ENCODE results near the gene ZNF677.

Gene ZNF677

DNA sequence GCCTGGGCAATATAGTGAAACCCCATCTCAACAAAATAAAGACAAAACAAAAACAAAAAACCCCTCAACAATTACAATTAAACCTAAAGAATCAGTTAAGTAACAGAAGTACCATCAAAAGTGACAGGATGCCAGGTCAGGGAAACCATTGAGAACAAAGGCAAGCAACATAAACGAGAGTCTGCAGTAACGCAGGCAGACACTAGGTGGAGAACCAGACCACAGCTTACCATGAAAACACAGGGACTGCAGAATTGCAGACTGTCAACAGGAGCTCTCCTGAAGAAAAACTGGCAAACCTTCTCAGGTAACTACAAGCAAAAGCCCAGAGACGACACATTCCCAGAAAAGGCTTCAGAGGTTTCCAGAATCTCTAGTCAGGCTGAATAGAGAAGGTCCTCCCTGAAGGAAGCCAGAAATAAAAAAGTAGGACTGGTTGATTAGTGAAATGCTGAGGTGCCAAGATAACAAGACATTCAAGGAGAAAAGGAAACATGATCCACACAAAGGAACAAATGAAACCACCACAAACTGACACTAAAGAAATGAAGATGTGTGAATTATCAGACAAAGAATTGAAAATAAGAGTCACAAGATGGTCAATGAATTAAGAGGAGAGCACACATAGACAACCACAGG, 59.3 kb downstream of the ZNF677 start:
- TF ChIP-seq, protein P1, sequence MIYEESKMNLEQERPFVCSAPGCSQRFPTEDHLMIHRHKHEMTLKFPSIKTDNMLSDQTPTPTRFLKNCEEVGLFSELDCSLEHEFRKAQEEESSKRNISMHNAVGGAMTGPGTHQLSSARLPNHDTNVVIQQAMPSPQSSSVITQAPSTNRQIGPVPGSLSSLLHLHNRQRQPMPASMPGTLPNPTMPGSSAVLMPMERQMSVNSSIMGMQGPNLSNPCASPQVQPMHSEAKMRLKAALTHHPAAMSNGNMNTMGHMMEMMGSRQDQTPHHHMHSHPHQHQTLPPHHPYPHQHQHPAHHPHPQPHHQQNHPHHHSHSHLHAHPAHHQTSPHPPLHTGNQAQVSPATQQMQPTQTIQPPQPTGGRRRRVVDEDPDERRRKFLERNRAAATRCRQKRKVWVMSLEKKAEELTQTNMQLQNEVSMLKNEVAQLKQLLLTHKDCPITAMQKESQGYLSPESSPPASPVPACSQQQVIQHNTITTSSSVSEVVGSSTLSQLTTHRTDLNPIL (CRISPR knock-in tag; IDR thresholded peaks at IDR 0.05; ENCODE audit: low read depth) = no peak
- no peak for TF ChIP-seq TOX (CRISPR knock-in tag; IDR thresholded peaks at IDR 0.05; ENCODE audit: borderline replicate concordance)
- no peak for TF ChIP-seq ZNF8 (CRISPR knock-in tag; IDR thresholded peaks at IDR 0.05)
- TF ChIP-seq PPARA (CRISPR knock-in tag; IDR thresholded peaks at IDR 0.05; ENCODE audit: borderline replicate concordance) = no peak
- TF ChIP-seq, protein P2, sequence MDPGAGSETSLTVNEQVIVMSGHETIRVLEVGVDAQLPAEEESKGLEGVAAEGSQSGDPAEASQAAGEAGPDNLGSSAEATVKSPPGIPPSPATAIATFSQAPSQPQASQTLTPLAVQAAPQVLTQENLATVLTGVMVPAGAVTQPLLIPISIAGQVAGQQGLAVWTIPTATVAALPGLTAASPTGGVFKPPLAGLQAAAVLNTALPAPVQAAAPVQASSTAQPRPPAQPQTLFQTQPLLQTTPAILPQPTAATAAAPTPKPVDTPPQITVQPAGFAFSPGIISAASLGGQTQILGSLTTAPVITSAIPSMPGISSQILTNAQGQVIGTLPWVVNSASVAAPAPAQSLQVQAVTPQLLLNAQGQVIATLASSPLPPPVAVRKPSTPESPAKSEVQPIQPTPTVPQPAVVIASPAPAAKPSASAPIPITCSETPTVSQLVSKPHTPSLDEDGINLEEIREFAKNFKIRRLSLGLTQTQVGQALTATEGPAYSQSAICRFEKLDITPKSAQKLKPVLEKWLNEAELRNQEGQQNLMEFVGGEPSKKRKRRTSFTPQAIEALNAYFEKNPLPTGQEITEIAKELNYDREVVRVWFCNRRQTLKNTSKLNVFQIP (CRISPR knock-in tag; IDR thresholded peaks at IDR 0.05; ENCODE audit: borderline replicate concordance, low read depth) = no peak
- no peak for TF ChIP-seq RARB (CRISPR knock-in tag; IDR thresholded peaks at IDR 0.05)
- TF ChIP-seq ZFP30 (CRISPR knock-in tag; IDR thresholded peaks at IDR 0.05) = no peak
- TF ChIP-seq ISL1 (CRISPR knock-in tag; IDR thresholded peaks at IDR 0.05) = no peak
- no peak for TF ChIP-seq ZFP3 (CRISPR knock-in tag; IDR thresholded peaks at IDR 0.05)
- TF ChIP-seq ZC3H10 (CRISPR knock-in tag; IDR thresholded peaks at IDR 0.05) = no peak
- TF ChIP-seq ZNF565 (CRISPR knock-in tag; conservative IDR thresholded peaks at IDR 0.05; ENCODE audit: low read depth) = no peak
- TF ChIP-seq, protein P3, sequence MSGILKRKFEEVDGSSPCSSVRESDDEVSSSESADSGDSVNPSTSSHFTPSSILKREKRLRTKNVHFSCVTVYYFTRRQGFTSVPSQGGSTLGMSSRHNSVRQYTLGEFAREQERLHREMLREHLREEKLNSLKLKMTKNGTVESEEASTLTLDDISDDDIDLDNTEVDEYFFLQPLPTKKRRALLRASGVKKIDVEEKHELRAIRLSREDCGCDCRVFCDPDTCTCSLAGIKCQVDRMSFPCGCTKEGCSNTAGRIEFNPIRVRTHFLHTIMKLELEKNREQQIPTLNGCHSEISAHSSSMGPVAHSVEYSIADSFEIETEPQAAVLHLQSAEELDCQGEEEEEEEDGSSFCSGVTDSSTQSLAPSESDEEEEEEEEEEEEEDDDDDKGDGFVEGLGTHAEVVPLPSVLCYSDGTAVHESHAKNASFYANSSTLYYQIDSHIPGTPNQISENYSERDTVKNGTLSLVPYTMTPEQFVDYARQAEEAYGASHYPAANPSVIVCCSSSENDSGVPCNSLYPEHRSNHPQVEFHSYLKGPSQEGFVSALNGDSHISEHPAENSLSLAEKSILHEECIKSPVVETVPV (CRISPR knock-in tag; IDR thresholded peaks at IDR 0.05) = no peak
- no peak for TF ChIP-seq CSDC2 (CRISPR knock-in tag; IDR thresholded peaks at IDR 0.05)
- TF ChIP-seq OSR1 (CRISPR knock-in tag; IDR thresholded peaks at IDR 0.05) = no peak
- TF ChIP-seq TCF4 (CRISPR knock-in tag; IDR thresholded peaks at IDR 0.05; ENCODE audit: borderline replicate concordance) = no peak
- no peak for TF ChIP-seq ZNF70 (CRISPR knock-in tag; IDR thresholded peaks at IDR 0.05)
- TF ChIP-seq GLIS3 (CRISPR knock-in tag; IDR thresholded peaks at IDR 0.05) = no peak
- TF ChIP-seq, protein P4, sequence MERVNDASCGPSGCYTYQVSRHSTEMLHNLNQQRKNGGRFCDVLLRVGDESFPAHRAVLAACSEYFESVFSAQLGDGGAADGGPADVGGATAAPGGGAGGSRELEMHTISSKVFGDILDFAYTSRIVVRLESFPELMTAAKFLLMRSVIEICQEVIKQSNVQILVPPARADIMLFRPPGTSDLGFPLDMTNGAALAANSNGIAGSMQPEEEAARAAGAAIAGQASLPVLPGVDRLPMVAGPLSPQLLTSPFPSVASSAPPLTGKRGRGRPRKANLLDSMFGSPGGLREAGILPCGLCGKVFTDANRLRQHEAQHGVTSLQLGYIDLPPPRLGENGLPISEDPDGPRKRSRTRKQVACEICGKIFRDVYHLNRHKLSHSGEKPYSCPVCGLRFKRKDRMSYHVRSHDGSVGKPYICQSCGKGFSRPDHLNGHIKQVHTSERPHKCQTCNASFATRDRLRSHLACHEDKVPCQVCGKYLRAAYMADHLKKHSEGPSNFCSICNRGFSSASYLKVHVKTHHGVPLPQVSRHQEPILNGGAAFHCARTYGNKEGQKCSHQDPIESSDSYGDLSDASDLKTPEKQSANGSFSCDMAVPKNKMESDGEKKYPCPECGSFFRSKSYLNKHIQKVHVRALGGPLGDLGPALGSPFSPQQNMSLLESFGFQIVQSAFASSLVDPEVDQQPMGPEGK (CRISPR knock-in tag; IDR thresholded peaks at IDR 0.05; ENCODE audit: borderline replicate concordance) = no peak
- TF ChIP-seq, protein P5, sequence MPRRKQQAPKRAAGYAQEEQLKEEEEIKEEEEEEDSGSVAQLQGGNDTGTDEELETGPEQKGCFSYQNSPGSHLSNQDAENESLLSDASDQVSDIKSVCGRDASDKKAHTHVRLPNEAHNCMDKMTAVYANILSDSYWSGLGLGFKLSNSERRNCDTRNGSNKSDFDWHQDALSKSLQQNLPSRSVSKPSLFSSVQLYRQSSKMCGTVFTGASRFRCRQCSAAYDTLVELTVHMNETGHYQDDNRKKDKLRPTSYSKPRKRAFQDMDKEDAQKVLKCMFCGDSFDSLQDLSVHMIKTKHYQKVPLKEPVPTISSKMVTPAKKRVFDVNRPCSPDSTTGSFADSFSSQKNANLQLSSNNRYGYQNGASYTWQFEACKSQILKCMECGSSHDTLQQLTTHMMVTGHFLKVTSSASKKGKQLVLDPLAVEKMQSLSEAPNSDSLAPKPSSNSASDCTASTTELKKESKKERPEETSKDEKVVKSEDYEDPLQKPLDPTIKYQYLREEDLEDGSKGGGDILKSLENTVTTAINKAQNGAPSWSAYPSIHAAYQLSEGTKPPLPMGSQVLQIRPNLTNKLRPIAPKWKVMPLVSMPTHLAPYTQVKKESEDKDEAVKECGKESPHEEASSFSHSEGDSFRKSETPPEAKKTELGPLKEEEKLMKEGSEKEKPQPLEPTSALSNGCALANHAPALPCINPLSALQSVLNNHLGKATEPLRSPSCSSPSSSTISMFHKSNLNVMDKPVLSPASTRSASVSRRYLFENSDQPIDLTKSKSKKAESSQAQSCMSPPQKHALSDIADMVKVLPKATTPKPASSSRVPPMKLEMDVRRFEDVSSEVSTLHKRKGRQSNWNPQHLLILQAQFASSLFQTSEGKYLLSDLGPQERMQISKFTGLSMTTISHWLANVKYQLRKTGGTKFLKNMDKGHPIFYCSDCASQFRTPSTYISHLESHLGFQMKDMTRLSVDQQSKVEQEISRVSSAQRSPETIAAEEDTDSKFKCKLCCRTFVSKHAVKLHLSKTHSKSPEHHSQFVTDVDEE (CRISPR knock-in tag; IDR thresholded peaks at IDR 0.05) = no peak
- TF ChIP-seq ESRRG (CRISPR knock-in tag; IDR thresholded peaks at IDR 0.05) = no peak
- ATAC-seq = peak; percentile 45; the same call in 2 of the 3 replicates

DNA sequence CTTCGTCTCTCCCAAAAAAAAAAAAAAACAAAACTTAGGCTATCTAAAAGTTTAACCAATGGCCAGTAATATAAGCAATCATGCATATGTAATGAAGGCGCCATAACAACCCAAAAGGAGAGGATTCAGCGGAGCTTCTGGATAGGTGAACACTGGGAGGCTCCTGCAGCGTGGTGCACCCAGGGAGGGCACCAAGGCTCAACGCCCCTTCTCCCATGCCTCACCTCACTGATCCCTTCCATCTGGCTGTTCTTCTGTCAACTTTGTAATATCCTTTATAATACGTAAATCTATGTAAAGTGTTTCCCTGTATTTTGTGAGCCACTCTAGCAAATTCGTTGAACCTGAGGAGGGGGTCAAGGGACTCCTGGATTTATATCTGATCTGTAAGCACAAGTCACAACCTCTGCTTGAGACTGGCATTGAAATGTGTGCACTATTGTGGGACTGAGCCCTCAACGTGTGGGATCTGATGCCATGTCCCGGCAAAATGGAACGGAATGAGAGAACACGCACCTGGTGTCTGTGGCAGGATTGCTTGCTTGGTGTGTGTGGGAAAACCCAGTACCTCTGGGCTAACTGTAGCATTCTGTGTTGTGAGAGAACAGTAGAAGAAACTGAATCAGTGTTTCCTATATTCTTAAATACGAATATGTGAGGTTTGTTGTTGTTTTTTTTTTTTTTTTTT, 61.0 kb downstream of the ZNF677 start:
- ATAC-seq = peak; percentile 9; the same call in 2 of the 3 replicates

More for the DNA sequence above, 61.0 kb downstream of the ZNF677 start:
- TF ChIP-seq ZNF70 (CRISPR knock-in tag; IDR thresholded peaks at IDR 0.05) (no peak), RARB (CRISPR knock-in tag; IDR thresholded peaks at IDR 0.05) (no peak), TCF4 (CRISPR knock-in tag; IDR thresholded peaks at IDR 0.05; ENCODE audit: borderline replicate concordance) (no peak), ARNTL (CRISPR knock-in tag; IDR thresholded peaks at IDR 0.05; ENCODE audit: borderline replicate concordance, low read depth) (no peak)
- TF ChIP-seq, protein P4 (CRISPR knock-in tag; IDR thresholded peaks at IDR 0.05; ENCODE audit: borderline replicate concordance) = no peak
- TF ChIP-seq, protein P2 (CRISPR knock-in tag; IDR thresholded peaks at IDR 0.05; ENCODE audit: borderline replicate concordance, low read depth) = no peak
- TF ChIP-seq, protein P3 (CRISPR knock-in tag; IDR thresholded peaks at IDR 0.05) = no peak
